HCT116 (cell line): ENCODE results near the gene GRB10. TPM values are rescaled to one million over a fixed set of nuclear protein-coding genes. Genes with fewer than 3 reads are reported as not detected.

Experiments
- ATAC-seq: fragments of 200-7000 bp; cut with Tn5 transposase; 2 replicates; pipeline ENCODE4 v1.9.1; 2020; ENCODE audit warnings: mild to moderate bottlenecking, moderate library complexity
- BruUV-seq: library from RNA; stranded (reverse); fragments of 400-500 nt; replicated peaks from 2 replicates; lab custom pipeline; 2021; lab: Mats Ljungman, UMichigan
- CTCF ChIA-PET: fragments of 300-600 bp; sonication (Branson Sonifier 250); formaldehyde crosslinking; loops from one replicate; lab custom pipeline; 2021; ENCODE audit warnings: antibody characterized with exemption; lab: Charles Lee
- POLR2A ChIA-PET: fragments of 300-600, 350-600 bp; sonication (Branson Sonifier 250); formaldehyde crosslinking; loops from one replicate; lab custom pipeline; 2021; ENCODE audit warnings: antibody characterized with exemption; lab: Charles Lee
- RAD21 ChIA-PET, 2 experiments: fragments of 300-600 bp; sonication (Branson Sonifier 250); formaldehyde crosslinking; loops; one replicate each; lab custom pipeline; 2023; ENCODE audit warnings: low total read pairs in 2 of 2; ENCODE audit not compliant: uncharacterized antibody in 2 of 2, unreplicated experiment in 2 of 2, low non-redundant PET in 1 of 2; lab: Charles Lee
- DNase-seq: peaks from one replicate; pipeline ENCODE4 v3.0.0-alpha.2; 2010; ENCODE audit warnings: low read depth, low spot score
- H2AFZ ChIP-seq: fragments of 200-600 bp; shearing (Covaris generic), sonication (generic); 2 replicates; pipeline ENCODE4 v1.6.1; 2017; ENCODE audit warnings: low read depth, mixed run types, mixed read lengths, antibody characterized with exemption, low read length; ENCODE audit not compliant: poor library complexity, severe bottlenecking
- H3K27ac ChIP-seq: 2 replicates; pipeline ENCODE4 v1.5.1; 2012; ENCODE audit warnings: low read depth, low read length
- H3K27me3 ChIP-seq: fragments of 200-600 bp; sonication (generic); 2 replicates; pipeline ENCODE4 v1.6.1; 2016; ENCODE audit warnings: mixed run types, low read length, mixed read lengths; ENCODE audit not compliant: insufficient read depth
- H3K36me3 ChIP-seq, 2 experiments: fragments of 200-500 bp in 1 of 2; fragments of 200-600 bp in 1 of 2; sonication (Bioruptor generic) in 1 of 2; sonication (generic) in 1 of 2; 2 replicates each; pipeline versions ENCODE4 v1.5.1 to v1.6.1; 2014 to 2016; ENCODE audit warnings: low read length in 2 of 2, inconsistent platforms in 1 of 2, mixed read lengths in 1 of 2, mixed run types in 1 of 2; ENCODE audit not compliant: insufficient read depth in 2 of 2, control insufficient read depth in 1 of 2
- H3K4me1 ChIP-seq, 2 experiments: fragments of 200-600 bp in 1 of 2; sonication (generic) in 1 of 2; 2 replicates each; pipeline versions ENCODE4 v1.5.1 to v1.6.1; 2012 to 2017; ENCODE audit warnings: low read length in 2 of 2, inconsistent platforms in 1 of 2, mild to moderate bottlenecking in 1 of 2, mixed read lengths in 1 of 2, mixed run types in 1 of 2, moderate library complexity in 1 of 2; ENCODE audit not compliant: insufficient read depth in 2 of 2, control insufficient read depth in 1 of 2
- H3K4me2 ChIP-seq: fragments of 200-600 bp; sonication (generic); 2 replicates; pipeline ENCODE4 v1.6.1; 2017; ENCODE audit warnings: mixed run types, low read length, mixed read lengths
- H3K4me3 ChIP-seq, 2 experiments: fragments of 200-600 bp in 1 of 2; sonication (generic) in 1 of 2; replicated peaks in 1 of 2; 2 replicates each; pipeline ENCODE4 v1.5.1; 2011 to 2016; ENCODE audit warnings: low read length in 2 of 2, control low read depth in 1 of 2, low read depth in 1 of 2, mild to moderate bottlenecking in 1 of 2, mixed read lengths in 1 of 2, mixed run types in 1 of 2
- H3K79me2 ChIP-seq: fragments of 200-600 bp; sonication (generic); 2 replicates; pipeline ENCODE4 v1.6.1; 2017; ENCODE audit warnings: mild to moderate bottlenecking, mixed run types, low read length, moderate library complexity, mixed read lengths; ENCODE audit not compliant: insufficient read depth
- H3K9ac ChIP-seq: fragments of 200-600 bp; sonication (generic); 2 replicates; pipeline ENCODE4 v1.6.1; 2016; ENCODE audit warnings: low read length, mixed read lengths
- H3K9me2 ChIP-seq: fragments of 200-600 bp; sonication (generic), shearing (Covaris generic); 2 replicates; pipeline ENCODE4 v1.6.1; 2017; ENCODE audit warnings: mixed run types, mild to moderate bottlenecking, moderate library complexity; ENCODE audit not compliant: insufficient read depth
- H3K9me3 ChIP-seq, 2 experiments: fragments of 200-500 bp in 1 of 2; fragments of 200-600 bp in 1 of 2; sonication (Bioruptor generic) in 1 of 2; sonication (generic) in 1 of 2; 2 replicates each; pipeline ENCODE4 v1.6.1; 2014 to 2017; ENCODE audit warnings: low read length in 2 of 2, mixed read lengths in 2 of 2, inconsistent platforms in 1 of 2, low read depth in 1 of 2, mild to moderate bottlenecking in 1 of 2, mixed run types in 1 of 2, moderate library complexity in 1 of 2; ENCODE audit not compliant: control insufficient read depth in 1 of 2, insufficient read depth in 1 of 2
- H4K20me1 ChIP-seq: fragments of 200-600 bp; sonication (generic), shearing (Covaris generic); 2 replicates; pipeline ENCODE4 v1.6.1; 2017; ENCODE audit warnings: mixed run types, mild to moderate bottlenecking, moderate library complexity; ENCODE audit not compliant: insufficient read depth
- EGR1 ChIP-seq: IDR thresholded peaks from 2 replicates; pipeline ENCODE4 v1.6.1; 2012; ENCODE audit warnings: low read depth
- ELF1 ChIP-seq: IDR thresholded peaks from 2 replicates; pipeline ENCODE4 v1.6.1; 2012; ENCODE audit warnings: low read depth, borderline replicate concordance
- EZH2phosphoT487 ChIP-seq: fragments of 200-600 bp; IDR thresholded peaks from 2 replicates; pipeline ENCODE4 v1.6.1; 2018; ENCODE audit warnings: antibody characterized with exemption, borderline replicate concordance
- FOSL1 ChIP-seq: IDR thresholded peaks from 2 replicates; pipeline ENCODE4 v1.6.1; 2012; ENCODE audit warnings: low read depth
- JUND ChIP-seq: IDR thresholded peaks from 2 replicates; pipeline ENCODE4 v1.6.1; 2012
- POLR2A ChIP-seq: IDR thresholded peaks from 2 replicates; pipeline ENCODE4 v1.7.0; 2011; ENCODE audit warnings: borderline replicate concordance; ENCODE audit not compliant: insufficient read depth, insufficient read length; ENCODE audit errors: extremely low read depth
- POLR2AphosphoS5 ChIP-seq: IDR thresholded peaks from 2 replicates; pipeline ENCODE4 v1.6.1; 2011; ENCODE audit warnings: mild to moderate bottlenecking, low read depth, low read length, moderate library complexity
- SIN3A ChIP-seq: IDR thresholded peaks from 2 replicates; pipeline ENCODE4 v1.6.1; 2012; ENCODE audit warnings: low read depth
- SP1 ChIP-seq: IDR thresholded peaks from 2 replicates; pipeline ENCODE4 v1.6.1; 2012; ENCODE audit warnings: low read depth
- YY1 ChIP-seq: IDR thresholded peaks from 2 replicates; pipeline ENCODE4 v1.6.1; 2011; ENCODE audit warnings: low read length, low read depth, moderate library complexity, mild to moderate bottlenecking; ENCODE audit not compliant: insufficient replicate concordance; ENCODE audit errors: extremely low read depth
- intact Hi-C: fragments of 100-400 bp; cut with micrococcal nuclease; formaldehyde crosslinking; loops from 2 replicates; pipeline ENCODE4 v1.10.0; 2022
- total RNA-seq: library from RNA; stranded (reverse); gene quantifications from one replicate; pipeline ENCODE4 v1.2.1, GENCODE V29; 2021; ENCODE audit not compliant: unreplicated experiment
- TF ChIP-seq, protein P1 (sequence below): IDR thresholded peaks from 2 replicates; pipeline ENCODE4 v1.6.1; 2011; ENCODE audit warnings: mild to moderate bottlenecking, low read length, moderate library complexity; ENCODE audit not compliant: insufficient replicate concordance; ENCODE audit errors: extremely low read depth
- TF ChIP-seq, protein P2 (sequence below), 3 experiments: fragments of 200-600 bp in 1 of 3; sonication (generic) in 1 of 3; IDR thresholded peaks in 2 of 3; conservative IDR thresholded peaks in 1 of 3; 2 replicates each; pipeline ENCODE4 v1.5.1; 2012 to 2017; ENCODE audit warnings: low read depth in 2 of 3, low read length in 2 of 3, antibody characterized with exemption in 1 of 3, borderline replicate concordance in 1 of 3, control low read depth in 1 of 3, mild to moderate bottlenecking in 1 of 3, mixed read lengths in 1 of 3, mixed run types in 1 of 3, moderate library complexity in 1 of 3; ENCODE audit not compliant: insufficient read depth in 1 of 3
- TF ChIP-seq, protein P3 (sequence below): IDR thresholded peaks from 2 replicates; pipeline ENCODE4 v1.6.1; 2012; ENCODE audit warnings: low read depth

GRB10 gene
- total RNA-seq, 1 experiment from 2014 or later: 37.3 TPM

DNA sequence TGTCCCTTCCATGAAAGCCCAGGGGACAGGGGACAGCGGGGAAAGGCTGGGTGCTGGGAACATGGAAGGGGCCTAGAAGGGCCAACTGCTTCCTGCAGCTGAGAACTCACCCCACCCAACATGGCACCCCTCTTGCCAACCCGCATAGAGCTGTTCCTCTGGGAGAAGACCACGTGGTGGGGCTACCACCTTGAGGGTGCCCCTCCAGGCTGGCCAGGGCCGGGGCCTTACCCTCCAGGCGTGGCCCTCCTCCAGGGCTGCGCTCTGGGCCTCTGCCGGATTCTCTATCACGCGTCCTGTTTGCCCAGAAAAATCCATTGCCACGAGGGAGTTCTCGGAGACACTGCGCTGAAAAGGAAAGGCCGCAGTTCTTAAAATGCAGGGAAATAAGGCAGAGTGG, 177.6 kb downstream of the GRB10 start:
- no peak overlapping the region for H3K27ac ChIP-seq
- no peaks in the 10 kb centered on the region for H3K9me3 ChIP-seq
- BruUV-seq: no TSS peak
- POLR2A ChIA-PET: no interaction called here
- no peaks in the 10 kb centered on the region for H3K9me2 ChIP-seq
- H3K36me3 ChIP-seq: no peaks in the 10 kb centered on the region
- intact Hi-C loops: no loop called here
- H3K79me2 ChIP-seq: no peaks in the 10 kb centered on the region
- no peaks in the 10 kb centered on the region for H3K4me1 ChIP-seq
- H4K20me1 ChIP-seq: no peaks in the 10 kb centered on the region
- H3K9ac ChIP-seq: no peak overlapping the region
- no peak overlapping the region for H3K4me3 ChIP-seq
- RAD21 ChIA-PET: no interaction called here
- TF ChIP-seq POLR2AphosphoS5: no peak
- TF ChIP-seq EGR1: no peak
- no peak for TF ChIP-seq EZH2phosphoT487
- TF ChIP-seq, protein P1, sequence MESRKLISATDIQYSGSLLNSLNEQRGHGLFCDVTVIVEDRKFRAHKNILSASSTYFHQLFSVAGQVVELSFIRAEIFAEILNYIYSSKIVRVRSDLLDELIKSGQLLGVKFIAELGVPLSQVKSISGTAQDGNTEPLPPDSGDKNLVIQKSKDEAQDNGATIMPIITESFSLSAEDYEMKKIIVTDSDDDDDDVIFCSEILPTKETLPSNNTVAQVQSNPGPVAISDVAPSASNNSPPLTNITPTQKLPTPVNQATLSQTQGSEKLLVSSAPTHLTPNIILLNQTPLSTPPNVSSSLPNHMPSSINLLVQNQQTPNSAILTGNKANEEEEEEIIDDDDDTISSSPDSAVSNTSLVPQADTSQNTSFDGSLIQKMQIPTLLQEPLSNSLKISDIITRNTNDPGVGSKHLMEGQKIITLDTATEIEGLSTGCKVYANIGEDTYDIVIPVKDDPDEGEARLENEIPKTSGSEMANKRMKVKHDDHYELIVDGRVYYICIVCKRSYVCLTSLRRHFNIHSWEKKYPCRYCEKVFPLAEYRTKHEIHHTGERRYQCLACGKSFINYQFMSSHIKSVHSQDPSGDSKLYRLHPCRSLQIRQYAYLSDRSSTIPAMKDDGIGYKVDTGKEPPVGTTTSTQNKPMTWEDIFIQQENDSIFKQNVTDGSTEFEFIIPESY: no peak
- no peak for TF ChIP-seq ELF1
- no peak for TF ChIP-seq SIN3A
- TF ChIP-seq, protein P2, sequence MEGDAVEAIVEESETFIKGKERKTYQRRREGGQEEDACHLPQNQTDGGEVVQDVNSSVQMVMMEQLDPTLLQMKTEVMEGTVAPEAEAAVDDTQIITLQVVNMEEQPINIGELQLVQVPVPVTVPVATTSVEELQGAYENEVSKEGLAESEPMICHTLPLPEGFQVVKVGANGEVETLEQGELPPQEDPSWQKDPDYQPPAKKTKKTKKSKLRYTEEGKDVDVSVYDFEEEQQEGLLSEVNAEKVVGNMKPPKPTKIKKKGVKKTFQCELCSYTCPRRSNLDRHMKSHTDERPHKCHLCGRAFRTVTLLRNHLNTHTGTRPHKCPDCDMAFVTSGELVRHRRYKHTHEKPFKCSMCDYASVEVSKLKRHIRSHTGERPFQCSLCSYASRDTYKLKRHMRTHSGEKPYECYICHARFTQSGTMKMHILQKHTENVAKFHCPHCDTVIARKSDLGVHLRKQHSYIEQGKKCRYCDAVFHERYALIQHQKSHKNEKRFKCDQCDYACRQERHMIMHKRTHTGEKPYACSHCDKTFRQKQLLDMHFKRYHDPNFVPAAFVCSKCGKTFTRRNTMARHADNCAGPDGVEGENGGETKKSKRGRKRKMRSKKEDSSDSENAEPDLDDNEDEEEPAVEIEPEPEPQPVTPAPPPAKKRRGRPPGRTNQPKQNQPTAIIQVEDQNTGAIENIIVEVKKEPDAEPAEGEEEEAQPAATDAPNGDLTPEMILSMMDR (IDR thresholded peaks at IDR 0.05 in 2 of 3, conservative IDR thresholded peaks at IDR 0.05 in 1 of 3; ENCODE audit: borderline replicate concordance in 1 of 3, insufficient read depth in 1 of 3, low read depth in 2 of 3, low read length in 2 of 3): no peak
- TF ChIP-seq YY1: no peak
- no peak for TF ChIP-seq FOSL1
- no peak for TF ChIP-seq SP1
- TF ChIP-seq, protein P3, sequence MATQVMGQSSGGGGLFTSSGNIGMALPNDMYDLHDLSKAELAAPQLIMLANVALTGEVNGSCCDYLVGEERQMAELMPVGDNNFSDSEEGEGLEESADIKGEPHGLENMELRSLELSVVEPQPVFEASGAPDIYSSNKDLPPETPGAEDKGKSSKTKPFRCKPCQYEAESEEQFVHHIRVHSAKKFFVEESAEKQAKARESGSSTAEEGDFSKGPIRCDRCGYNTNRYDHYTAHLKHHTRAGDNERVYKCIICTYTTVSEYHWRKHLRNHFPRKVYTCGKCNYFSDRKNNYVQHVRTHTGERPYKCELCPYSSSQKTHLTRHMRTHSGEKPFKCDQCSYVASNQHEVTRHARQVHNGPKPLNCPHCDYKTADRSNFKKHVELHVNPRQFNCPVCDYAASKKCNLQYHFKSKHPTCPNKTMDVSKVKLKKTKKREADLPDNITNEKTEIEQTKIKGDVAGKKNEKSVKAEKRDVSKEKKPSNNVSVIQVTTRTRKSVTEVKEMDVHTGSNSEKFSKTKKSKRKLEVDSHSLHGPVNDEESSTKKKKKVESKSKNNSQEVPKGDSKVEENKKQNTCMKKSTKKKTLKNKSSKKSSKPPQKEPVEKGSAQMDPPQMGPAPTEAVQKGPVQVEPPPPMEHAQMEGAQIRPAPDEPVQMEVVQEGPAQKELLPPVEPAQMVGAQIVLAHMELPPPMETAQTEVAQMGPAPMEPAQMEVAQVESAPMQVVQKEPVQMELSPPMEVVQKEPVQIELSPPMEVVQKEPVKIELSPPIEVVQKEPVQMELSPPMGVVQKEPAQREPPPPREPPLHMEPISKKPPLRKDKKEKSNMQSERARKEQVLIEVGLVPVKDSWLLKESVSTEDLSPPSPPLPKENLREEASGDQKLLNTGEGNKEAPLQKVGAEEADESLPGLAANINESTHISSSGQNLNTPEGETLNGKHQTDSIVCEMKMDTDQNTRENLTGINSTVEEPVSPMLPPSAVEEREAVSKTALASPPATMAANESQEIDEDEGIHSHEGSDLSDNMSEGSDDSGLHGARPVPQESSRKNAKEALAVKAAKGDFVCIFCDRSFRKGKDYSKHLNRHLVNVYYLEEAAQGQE: no peak
- TF ChIP-seq JUND: no peak
- no peak for TF ChIP-seq POLR2A
- H2AFZ ChIP-seq: no peak overlapping the region
- no peak overlapping the region for H3K4me2 ChIP-seq
- no peaks in the 10 kb centered on the region for H3K27me3 ChIP-seq
- no peak for ATAC-seq
- no peak for DNase-seq
- CTCF ChIA-PET: no interaction called here
